ENCODE data around the gene ARPC5.
"Not testable (repeated sequence)": the region's sequence is repeated elsewhere in the genome, so short reads cannot be mapped to it uniquely, and the experiment has no call there.

The ARPC5 gene

DNA sequence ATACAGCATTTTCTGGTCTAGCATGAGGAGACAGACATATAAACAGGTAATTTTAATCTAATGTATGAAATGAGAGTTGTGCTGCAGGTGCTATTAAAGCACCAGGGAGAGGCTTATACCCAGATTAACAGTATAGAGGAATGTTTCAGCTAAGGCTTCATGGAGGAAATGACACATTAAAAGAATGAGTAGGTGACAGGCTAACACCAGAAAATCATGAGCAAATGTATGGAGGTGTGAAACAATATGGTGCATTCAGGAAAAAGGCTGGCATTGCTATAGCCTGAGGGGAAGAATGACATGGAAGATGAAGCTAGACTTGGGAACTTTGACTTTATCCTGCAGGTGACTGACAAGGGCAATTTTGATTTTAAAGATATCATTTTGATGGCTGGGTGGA is 7.0 kb downstream of the ARPC5 start:
- Histone ChIP-seq H3K27me3 (replicated peaks; ENCODE audit: control insufficient read depth, insufficient read depth, low read length) (no peaks in the 10 kb centered on the region), H3K4me3 (replicated peaks; ENCODE audit: low read depth, low read length) (no peak overlapping the region), H3K36me3 (ENCODE audit: control insufficient read depth, insufficient read depth, low read length) (peaks cover 15% of the 10 kb centered on the region)
- no peak for DNase-seq (ENCODE audit: extremely low read depth, insufficient read length)
- TF ChIP-seq, protein P1, sequence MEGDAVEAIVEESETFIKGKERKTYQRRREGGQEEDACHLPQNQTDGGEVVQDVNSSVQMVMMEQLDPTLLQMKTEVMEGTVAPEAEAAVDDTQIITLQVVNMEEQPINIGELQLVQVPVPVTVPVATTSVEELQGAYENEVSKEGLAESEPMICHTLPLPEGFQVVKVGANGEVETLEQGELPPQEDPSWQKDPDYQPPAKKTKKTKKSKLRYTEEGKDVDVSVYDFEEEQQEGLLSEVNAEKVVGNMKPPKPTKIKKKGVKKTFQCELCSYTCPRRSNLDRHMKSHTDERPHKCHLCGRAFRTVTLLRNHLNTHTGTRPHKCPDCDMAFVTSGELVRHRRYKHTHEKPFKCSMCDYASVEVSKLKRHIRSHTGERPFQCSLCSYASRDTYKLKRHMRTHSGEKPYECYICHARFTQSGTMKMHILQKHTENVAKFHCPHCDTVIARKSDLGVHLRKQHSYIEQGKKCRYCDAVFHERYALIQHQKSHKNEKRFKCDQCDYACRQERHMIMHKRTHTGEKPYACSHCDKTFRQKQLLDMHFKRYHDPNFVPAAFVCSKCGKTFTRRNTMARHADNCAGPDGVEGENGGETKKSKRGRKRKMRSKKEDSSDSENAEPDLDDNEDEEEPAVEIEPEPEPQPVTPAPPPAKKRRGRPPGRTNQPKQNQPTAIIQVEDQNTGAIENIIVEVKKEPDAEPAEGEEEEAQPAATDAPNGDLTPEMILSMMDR (IDR thresholded peaks at IDR 0.05; ENCODE audit: insufficient read depth, low read length, poor library complexity, severe bottlenecking): no peak

DNA sequence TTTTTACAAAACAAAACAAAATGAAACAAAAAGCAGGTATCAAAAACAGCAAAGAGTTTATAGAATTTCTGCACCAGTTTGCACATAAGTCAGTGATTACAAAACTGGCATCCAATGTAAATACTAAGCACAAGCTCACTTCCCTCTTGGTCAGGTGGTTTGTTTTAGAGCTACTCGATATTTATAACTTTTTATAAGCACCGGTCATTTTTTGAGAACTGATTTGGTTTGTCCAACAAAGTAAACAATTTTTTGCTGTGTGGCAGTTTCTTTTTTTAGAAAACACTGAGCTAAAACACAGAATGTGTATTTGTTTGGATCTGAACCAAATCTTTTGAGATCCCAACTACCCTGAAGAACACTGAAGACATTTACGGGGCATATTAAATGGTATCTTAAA is 9.3 kb downstream of the ARPC5 start:
- H3K4me3 ChIP-seq (replicated peaks; ENCODE audit: low read depth, low read length); DNase-seq (ENCODE audit: extremely low read depth, insufficient read length); H3K27me3 ChIP-seq (replicated peaks; ENCODE audit: control insufficient read depth, insufficient read depth, low read length): not testable (repeated sequence)
- H3K36me3 ChIP-seq (ENCODE audit: control insufficient read depth, insufficient read depth, low read length): peaks cover 14% of the 10 kb centered on the region

DNA sequence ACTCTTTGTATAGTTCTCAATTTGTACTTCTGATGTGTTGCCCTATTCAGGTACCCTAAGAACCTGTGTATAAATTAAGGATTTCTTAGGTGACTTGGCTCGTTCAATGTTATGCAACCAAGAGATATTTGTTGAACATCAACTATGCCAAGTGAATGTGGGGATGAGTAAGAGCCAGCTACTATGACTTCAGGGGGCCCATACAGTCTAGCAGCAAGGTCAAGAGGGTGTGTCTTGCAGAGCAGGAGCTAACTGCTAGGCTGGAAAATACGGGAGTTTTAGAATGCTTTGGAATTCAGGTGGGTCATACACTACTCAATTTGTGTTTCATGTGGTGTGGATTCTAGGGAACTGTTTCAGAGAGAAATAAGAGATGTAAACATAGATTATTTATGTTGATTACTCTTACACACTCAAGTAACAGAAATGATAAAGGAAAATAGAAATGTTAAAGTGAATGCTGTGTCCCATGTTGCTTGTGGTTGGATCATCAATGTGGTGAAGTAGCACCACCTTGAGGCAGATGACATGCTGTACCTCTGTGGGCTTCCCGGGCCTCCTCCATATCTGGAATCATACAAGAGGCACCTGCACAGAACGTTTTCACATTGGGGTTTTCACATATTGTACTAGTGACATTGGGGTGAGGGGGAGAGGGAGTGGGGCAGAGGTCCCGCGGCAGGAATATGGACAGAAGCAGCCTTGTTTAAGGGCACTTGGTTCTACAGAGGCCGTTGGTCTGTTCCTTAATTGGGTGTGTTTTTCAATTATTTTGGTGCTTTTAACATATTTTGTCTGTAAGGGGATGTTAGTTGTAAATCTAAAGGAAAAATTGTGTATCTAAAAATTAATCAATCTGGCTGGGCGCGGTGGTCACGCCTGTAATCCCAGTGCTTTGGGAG is 12.4 kb downstream of the ARPC5 start:
- peak; percentile 22 for DNase-seq (ENCODE audit: extremely low read depth, insufficient read length)
- no peak overlapping the region for H3K4me3 ChIP-seq (replicated peaks; ENCODE audit: low read depth, low read length)

DNA sequence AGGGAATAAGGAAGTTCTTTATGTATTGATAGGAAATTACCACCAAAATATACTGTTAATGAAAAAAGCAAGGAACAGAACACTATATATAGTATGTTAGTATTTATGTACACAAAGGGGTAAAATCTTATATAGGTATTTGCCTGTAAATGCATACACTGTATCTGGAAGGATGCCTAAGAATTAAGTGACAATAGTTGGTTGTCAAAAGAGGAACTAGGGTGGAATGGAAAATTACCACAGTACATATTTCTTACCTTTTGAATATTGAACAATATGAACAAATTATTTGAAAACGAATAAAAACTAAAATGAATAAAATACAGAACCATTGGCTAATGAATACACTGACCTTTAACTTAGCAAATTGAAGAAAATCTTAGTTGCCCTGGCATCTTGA is 13.6 kb downstream of the ARPC5 start:
- DNase-seq (ENCODE audit: extremely low read depth, insufficient read length): no peak
- Histone ChIP-seq H3K4me3 (replicated peaks; ENCODE audit: low read depth, low read length) (no peak overlapping the region), H3K36me3 (ENCODE audit: control insufficient read depth, insufficient read depth, low read length) (peaks cover 2% of the 10 kb centered on the region), H3K27me3 (replicated peaks; ENCODE audit: control insufficient read depth, insufficient read depth, low read length) (no peaks in the 10 kb centered on the region)
- TF ChIP-seq, protein P1 (IDR thresholded peaks at IDR 0.05; ENCODE audit: insufficient read depth, low read length, poor library complexity, severe bottlenecking): no peak

More for the DNA sequence above, 12.4 kb downstream of the ARPC5 start:
- Histone ChIP-seq H3K36me3 (ENCODE audit: control insufficient read depth, insufficient read depth, low read length) (peaks cover 4% of the 10 kb centered on the region), H3K27me3 (replicated peaks; ENCODE audit: control insufficient read depth, insufficient read depth, low read length) (no peaks in the 10 kb centered on the region)
- TF ChIP-seq, protein P1 (IDR thresholded peaks at IDR 0.05; ENCODE audit: insufficient read depth, low read length, poor library complexity, severe bottlenecking): peak; percentile 70

DNA sequence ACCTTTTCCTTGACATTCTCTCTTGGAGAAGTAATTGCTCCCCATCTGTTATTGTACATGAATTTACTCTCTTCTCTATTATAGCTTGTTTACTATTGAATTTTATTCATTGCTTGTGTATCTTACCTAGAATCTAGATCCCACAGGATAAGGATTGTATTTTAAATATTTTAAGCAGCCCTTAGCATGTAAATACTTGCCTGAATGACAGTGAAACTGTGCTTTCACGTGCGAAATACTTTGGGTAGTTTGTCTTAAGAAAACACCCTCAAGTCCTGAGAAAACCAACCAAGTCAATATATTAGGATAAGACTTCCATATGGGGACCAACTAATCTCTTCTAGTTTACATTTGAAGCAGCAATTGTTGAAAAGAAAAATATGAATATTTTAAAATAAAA is 15.3 kb downstream of the ARPC5 start:
- no peak overlapping the region for H3K4me3 ChIP-seq (replicated peaks; ENCODE audit: low read depth, low read length)
- no peak for DNase-seq (ENCODE audit: extremely low read depth, insufficient read length)
- H3K36me3 ChIP-seq (ENCODE audit: control insufficient read depth, insufficient read depth, low read length): no peaks in the 10 kb centered on the region; the same call in 1 of the 2 replicates
- no peaks in the 10 kb centered on the region for H3K27me3 ChIP-seq (replicated peaks; ENCODE audit: control insufficient read depth, insufficient read depth, low read length)
- TF ChIP-seq, protein P1 (IDR thresholded peaks at IDR 0.05; ENCODE audit: insufficient read depth, low read length, poor library complexity, severe bottlenecking): no peak

DNA sequence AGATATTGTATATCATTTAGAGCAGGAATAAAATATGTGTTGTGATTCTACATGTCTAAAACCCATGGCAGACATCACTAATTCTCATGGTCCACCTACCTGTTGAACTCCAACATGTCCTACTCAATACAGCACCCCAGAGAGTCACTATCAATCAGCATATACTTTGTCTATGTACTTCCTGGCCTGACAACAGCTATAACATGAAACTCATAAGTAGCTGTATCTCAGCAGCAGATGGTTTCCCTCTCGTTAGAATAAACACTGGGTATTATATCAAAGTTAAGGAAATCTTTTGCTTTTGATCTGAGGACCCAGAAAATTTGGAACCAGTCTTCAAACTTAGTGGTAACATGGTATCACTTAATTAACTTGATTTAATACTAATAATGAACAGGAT is 15.8 kb downstream of the ARPC5 start:
- TF ChIP-seq, protein P1 (IDR thresholded peaks at IDR 0.05; ENCODE audit: insufficient read depth, low read length, poor library complexity, severe bottlenecking): no peak
- Histone ChIP-seq H3K4me3 (replicated peaks; ENCODE audit: low read depth, low read length) (no peak overlapping the region), H3K36me3 (ENCODE audit: control insufficient read depth, insufficient read depth, low read length) (no peaks in the 10 kb centered on the region; the same call in 1 of the 2 replicates), H3K27me3 (replicated peaks; ENCODE audit: control insufficient read depth, insufficient read depth, low read length) (no peaks in the 10 kb centered on the region)
- DNase-seq (ENCODE audit: extremely low read depth, insufficient read length): no peak

DNA sequence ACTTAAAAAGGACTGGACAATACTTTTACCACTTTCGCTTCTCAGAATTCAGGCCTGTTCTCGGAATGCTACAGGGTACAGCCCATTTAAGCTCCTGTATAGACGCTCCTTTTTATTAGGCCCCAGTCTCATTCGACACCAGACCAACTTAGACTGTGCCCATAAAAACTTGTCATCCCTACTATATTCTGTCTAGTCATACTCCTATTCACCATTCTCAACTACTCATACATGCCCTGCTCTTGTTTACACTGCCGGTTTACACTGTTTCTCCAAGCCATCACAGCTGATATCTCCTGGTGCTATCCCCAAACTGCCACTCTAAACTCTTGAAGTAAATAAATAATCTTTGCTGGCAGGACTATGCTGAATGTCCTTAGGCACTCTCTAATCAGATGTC is 17.4 kb downstream of the ARPC5 start:
- not testable (repeated sequence) for H3K27me3 ChIP-seq (replicated peaks; ENCODE audit: control insufficient read depth, insufficient read depth, low read length); H3K36me3 ChIP-seq (ENCODE audit: control insufficient read depth, insufficient read depth, low read length); H3K4me3 ChIP-seq (replicated peaks; ENCODE audit: low read depth, low read length); DNase-seq (ENCODE audit: extremely low read depth, insufficient read length)

DNA sequence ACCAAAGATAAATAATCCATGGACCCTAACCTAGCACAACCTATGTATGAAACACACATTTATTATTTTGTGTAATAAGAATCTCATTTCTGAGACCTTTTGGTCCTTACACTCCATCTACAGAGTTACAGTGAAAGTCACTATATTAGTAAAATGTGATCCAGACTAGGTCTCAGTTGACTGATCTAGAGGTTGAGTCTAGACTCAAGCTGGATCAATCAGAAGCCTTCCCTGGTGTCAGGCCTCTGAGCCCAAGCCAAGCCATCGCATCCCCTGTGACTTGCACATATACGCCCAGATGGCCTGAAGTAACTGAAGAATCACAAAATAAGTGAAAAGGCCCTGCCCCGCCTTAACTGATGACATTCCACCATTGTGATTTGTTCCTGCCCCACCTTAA is 22.6 kb downstream of the ARPC5 start:
- DNase-seq (ENCODE audit: extremely low read depth, insufficient read length); H3K36me3 ChIP-seq (ENCODE audit: control insufficient read depth, insufficient read depth, low read length); H3K4me3 ChIP-seq (replicated peaks; ENCODE audit: low read depth, low read length); H3K27me3 ChIP-seq (replicated peaks; ENCODE audit: control insufficient read depth, insufficient read depth, low read length): not testable (repeated sequence)
